ENCODE results near the gene TRAPPC8. TPM values are rescaled to one million over a fixed set of nuclear protein-coding genes. Genes with fewer than 3 reads are reported as not detected.

TRAPPC8 gene
- total RNA-seq, 4 donors from 2014 or later, result 35.0 to 49.4 (median 42.5) TPM

GRCh38 chr18:31973929-31974546 is 31.1 kb upstream of the TRAPPC8 start:
- no peak for TF ChIP-seq EP300 (IDR thresholded peaks at IDR 0.05)
- no peak for TF ChIP-seq POLR2A (IDR thresholded peaks at IDR 0.05; ENCODE audit: low read depth)
- no peak for TF ChIP-seq CTCF (IDR thresholded peaks at IDR 0.05)
- no peak for DNase-seq (ENCODE audit: extremely low spot score)
- no peaks in the 10 kb centered on the region for H3K4me1 ChIP-seq
- H3K36me3 ChIP-seq, result no peaks in the 10 kb centered on the region
- peaks cover 0 to 33% (median 24%) of the 10 kb centered on the region in 4 donors for H3K9me3 ChIP-seq
- no peak overlapping the region for H3K27ac ChIP-seq (replicated peaks in 1 of 4)
- no peaks in the 10 kb centered on the region for H3K27me3 ChIP-seq
- intact Hi-C loops (cut with DNase I), result no loop called here
- WGBS, result 74% methylated on average over 4 of the region's 4 CpGs
- H3K4me3 ChIP-seq, result no peak overlapping the region

DNA sequence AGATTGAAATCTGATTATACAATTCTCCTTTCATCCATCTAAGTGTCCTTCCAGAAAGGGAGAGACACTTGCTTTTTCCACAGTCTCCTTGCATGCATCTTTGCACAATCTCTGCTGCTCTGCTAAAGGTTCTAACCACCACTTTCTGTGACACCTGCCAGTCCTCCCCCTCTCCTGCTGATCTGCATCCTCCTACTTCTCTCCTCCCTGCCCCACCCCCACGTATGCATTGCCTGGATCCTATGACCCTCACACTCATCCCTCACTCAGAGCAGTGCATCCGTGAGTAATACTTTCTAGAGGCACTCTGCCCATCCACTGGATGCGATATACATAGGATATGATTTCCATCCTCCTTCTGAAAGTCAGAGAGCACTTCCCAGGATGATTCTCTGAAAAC is 27.7 kb upstream of the TRAPPC8 start:
- no peak overlapping the region for H3K4me3 ChIP-seq
- intact Hi-C loops (cut with DNase I), result no loop called here
- TF ChIP-seq POLR2A (IDR thresholded peaks at IDR 0.05; ENCODE audit: low read depth), result no peak
- TF ChIP-seq POLR2AphosphoS5 (IDR thresholded peaks at IDR 0.05), result no peak
- no peak for TF ChIP-seq EP300 (IDR thresholded peaks at IDR 0.05)
- no peak for TF ChIP-seq CTCF (IDR thresholded peaks at IDR 0.05)
- H3K27me3 ChIP-seq, result no peaks in the 10 kb centered on the region
- 53% methylated on average over 3 of the region's 3 CpGs for WGBS
- H3K4me1 ChIP-seq, result no peaks in the 10 kb centered on the region
- no peaks in the 10 kb centered on the region for H3K36me3 ChIP-seq
- H3K27ac ChIP-seq (replicated peaks in 1 of 4), result no peak overlapping the region
- H3K9me3 ChIP-seq, result peaks cover 0 to 28% (median 22%) of the 10 kb centered on the region in 4 donors
- DNase-seq (ENCODE audit: extremely low spot score), result no peak

DNA sequence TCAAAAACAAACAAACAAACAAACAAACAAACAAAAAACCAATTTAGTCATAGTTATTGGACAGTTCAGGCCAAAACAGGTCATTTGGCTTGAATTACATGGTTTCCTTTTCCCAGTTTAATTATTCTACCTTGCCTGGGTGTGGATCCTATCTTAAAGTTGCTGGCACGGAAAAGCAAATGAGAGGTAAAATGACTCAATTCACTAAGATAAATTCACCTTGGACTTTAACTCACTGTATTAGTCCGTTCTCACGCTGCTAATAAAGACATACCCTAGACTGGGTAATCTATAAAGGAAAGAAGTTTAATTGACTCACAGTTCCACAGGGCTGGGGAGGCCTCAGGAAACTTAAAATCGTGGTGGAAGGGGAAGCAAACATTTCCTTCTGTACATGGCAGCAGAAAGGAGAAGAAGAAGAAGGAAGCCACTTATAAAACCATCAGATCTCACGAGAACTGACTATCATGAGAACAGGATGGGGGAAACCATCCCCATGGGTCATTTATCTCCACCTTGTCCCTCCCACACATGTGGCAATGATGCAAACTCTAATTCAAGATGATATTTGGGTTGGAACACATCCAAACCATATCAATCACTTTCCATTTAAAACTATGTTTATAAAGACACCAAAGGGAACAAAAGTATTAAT is 22.5 kb upstream of the TRAPPC8 start:
- WGBS, result 68% methylated on average over 5 of the region's 5 CpGs
- no peaks in the 10 kb centered on the region for H3K9me3 ChIP-seq
- DNase-seq (ENCODE audit: extremely low spot score), result no peak
- H3K4me1 ChIP-seq, result no peaks in the 10 kb centered on the region
- TF ChIP-seq POLR2A (IDR thresholded peaks at IDR 0.05; ENCODE audit: low read depth), result no peak
- no peak for TF ChIP-seq EP300 (IDR thresholded peaks at IDR 0.05)
- no peak for TF ChIP-seq POLR2AphosphoS5 (IDR thresholded peaks at IDR 0.05)
- no peak for TF ChIP-seq CTCF (IDR thresholded peaks at IDR 0.05)
- H3K36me3 ChIP-seq, result no peaks in the 10 kb centered on the region
- no peak overlapping the region for H3K27ac ChIP-seq (replicated peaks in 1 of 4)
- no peak overlapping the region for H3K4me3 ChIP-seq
- intact Hi-C loops (cut with DNase I), result no loop called here
- H3K27me3 ChIP-seq, result no peaks in the 10 kb centered on the region

DNA sequence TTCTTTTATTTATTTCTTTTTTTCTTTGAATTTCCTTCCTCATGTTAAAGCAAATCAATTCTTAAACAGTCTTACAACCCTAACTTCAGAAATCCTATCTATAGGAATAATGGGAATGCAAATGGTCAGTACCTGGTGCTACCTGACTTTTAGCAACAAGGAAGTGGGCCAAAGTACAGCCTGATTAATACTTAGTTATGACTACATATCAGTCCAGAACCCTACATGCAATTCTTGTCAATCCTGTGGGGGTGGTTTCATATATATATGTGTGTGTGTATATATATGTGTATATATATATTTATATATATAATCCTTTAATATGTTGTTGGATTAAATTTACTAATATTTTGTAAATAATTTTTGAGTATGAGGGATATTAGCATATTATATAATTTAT is 14.8 kb upstream of the TRAPPC8 start:
- Histone ChIP-seq H3K27me3 (peaks cover 0 to under 1% (median 0%) of the 10 kb centered on the region in 4 donors), H3K9me3 (no peaks in the 10 kb centered on the region), H3K36me3 (no peaks in the 10 kb centered on the region), H3K27ac (replicated peaks in 1 of 4) (no peak overlapping the region), H3K4me3 (no peak overlapping the region), H3K4me1 (no peaks in the 10 kb centered on the region)
- TF ChIP-seq POLR2A (IDR thresholded peaks at IDR 0.05; ENCODE audit: low read depth) (no peak), POLR2AphosphoS5 (IDR thresholded peaks at IDR 0.05) (no peak), CTCF (IDR thresholded peaks at IDR 0.05) (no peak), EP300 (IDR thresholded peaks at IDR 0.05) (no peak)
- intact Hi-C loops (cut with DNase I), result no loop called here
- no peak for DNase-seq (ENCODE audit: extremely low spot score)

Data from esophagus muscularis mucosa (tissue), 4 donors.